Stimulated activated CD8-positive, alpha-beta memory T cell treated with anti-CD3 and anti-CD28 coated beads, Interleukin-7, amount 100 ng/mL, for 48 hours (primary cell): ENCODE measurements around the gene ENPP6.

Experiments
- DNase-seq, 2 donors: peaks; one replicate each; pipeline ENCODE4 v3.0.0-alpha.2; 2020; ENCODE audit warnings: low read depth in 1 of 2; ENCODE audit errors: extremely low read depth in 1 of 2

ENPP6 gene

DNA sequence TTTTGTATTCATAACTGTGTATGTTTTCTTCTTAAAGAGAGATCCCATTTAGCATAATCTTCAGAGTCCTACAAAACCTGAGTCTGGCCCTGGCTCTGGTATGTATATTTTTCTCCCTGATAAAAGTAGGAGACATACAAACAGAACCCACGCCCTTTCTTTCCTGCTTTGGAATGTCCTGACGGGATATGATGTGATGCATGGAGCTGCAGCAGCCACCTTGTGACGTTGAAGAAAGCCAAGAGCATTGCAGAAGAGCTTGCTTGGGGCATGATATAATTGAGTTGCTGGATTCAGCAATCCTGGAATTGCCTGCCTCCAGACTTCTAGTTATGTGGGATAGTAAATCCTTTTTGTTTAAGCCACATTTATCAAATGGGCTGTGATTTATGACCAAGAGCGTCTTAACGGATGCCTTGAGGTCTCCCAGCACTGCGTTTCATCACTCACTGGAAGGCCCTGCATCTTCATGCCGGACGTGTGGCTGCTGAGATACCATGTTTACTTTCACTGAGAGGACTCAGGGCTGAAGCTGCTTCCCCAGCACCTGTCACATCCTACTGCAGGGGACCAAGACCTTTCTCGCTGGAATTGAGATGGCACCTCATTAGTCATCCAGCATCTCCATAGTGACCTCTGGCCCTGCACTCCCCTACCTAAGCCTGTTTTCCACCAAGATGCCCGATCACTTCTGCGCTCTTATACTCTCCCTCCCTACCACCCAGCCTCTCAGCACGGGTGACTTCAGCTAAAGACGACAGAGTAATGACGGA lies 107.0 kb downstream of the ENPP6 start:
- DNase-seq = no peak

GRCh38 chr4:184108006-184108501 lies 109.6 kb downstream of the ENPP6 start:
- DNase-seq = no peak

- no peak for DNase-seq
Observed at GRCh38 chr4:184104419-184105101, 113.1 kb downstream of the ENPP6 start.

GRCh38 chr4:184103527-184104264 lies 114.0 kb downstream of the ENPP6 start:
- no peak for DNase-seq

GRCh38 chr4:184102927-184103326 lies 114.7 kb downstream of the ENPP6 start:
- no peak for DNase-seq

DNA sequence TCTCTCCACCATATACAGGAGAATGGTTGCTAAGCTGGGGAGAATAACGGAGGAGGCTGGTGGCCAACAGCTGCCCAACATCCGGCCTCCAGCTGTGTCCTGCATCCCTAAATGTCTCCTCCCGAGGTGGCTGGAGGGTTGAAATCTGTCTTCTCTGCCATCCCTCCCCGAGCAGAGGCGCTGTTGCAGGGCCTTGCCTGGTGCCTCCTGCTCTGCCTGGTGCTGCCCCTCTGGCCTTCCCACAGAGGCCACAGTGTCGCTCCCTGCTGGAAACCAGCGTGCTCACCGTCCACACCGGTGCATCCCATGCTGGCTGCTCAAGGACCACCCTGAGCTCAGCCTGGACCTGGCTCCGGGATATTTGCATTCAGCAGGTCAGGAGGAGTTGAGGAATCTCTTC lies 115.2 kb downstream of the ENPP6 start:
- no peak for DNase-seq

DNA sequence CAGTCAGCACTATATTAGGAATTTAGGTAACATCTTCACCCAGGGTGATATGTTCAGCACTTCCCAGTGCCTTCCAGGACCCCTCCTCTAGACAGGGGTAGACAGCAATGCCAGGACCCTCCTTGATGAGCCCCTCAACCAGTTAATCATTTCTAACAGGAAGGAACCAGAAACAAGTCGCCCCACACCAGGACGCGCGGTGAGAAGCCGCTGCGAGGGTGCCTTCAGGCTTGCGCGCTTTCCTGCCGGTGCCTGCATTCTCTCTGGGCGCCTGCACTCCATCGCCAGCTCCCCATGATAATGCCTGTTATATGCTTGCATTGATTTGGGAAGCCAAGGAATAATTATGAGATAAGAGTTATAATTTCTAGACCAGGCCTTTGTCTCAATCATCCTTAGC lies 116.0 kb downstream of the ENPP6 start:
- no peak for DNase-seq

- peak; percentile 14 to 22 for DNase-seq
Observed at GRCh38 chr4:184100297-184100885, 117.3 kb downstream of the ENPP6 start.

DNA sequence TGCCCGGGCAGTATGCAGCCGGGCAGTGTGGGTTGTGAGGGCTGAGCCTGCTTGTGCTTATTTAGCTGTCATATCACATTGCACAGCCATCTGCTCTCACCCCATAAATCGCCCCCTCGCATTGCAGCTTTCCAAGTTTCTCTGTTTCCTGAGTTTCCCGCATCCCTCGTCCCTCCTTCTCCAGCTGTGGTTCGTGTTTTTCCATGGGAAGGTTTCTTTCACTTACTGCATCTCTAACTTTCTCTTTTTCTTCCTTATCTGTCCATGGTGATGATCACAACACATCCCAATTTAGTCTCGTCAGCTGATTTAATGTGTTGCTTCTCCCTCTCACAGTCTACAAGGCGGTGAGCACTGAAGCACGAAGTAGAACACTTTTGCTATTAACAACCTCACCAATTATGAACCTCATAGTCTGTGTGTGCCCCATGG lies 118.1 kb downstream of the ENPP6 start:
- no peak for DNase-seq

GRCh38 chr4:184099000-184099399 lies 118.7 kb downstream of the ENPP6 start:
- DNase-seq = no peak

DNA sequence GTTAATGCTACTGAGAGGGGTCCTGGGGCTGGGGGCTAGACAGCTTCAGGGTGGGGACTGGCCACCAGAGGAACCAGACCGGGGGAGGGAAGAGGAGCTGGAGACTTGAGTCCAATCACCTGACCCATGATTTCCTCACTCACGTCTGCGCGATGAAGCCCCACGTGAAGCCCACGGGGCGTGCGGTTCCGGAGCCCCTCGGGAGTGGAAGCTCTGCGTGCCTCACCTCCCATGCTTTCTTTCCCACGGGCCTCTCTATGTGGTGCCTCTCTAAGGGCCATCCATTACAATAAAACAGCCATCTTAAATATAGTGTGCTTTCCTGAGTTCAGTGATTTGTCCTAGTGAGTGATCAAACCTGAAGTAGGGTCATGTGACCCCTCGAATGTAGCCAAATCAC lies 119.9 kb downstream of the ENPP6 start:
- DNase-seq = no peak

DNA sequence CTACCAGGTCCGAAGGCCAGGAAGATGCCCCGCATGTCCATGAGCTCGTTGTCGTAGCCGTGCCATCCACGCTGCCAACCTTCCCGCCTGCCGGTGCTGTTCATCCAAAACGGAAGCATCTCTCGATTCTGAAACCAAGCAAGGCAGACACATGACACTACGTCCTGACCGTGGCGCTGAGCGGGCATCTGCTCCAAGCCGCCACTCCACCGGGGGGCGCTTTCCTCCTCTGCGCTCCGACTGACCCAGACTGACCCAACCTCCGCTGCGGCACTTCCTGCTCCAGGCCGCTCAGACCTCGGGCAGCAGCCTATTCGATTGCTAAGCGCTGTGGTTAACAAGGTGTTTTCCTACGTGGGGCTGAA lies 120.5 kb downstream of the ENPP6 start:
- DNase-seq = peak in 1 of 2 donors; percentile 23

GRCh38 chr4:184096561-184097240 lies 121.0 kb downstream of the ENPP6 start:
- DNase-seq = no peak

DNA sequence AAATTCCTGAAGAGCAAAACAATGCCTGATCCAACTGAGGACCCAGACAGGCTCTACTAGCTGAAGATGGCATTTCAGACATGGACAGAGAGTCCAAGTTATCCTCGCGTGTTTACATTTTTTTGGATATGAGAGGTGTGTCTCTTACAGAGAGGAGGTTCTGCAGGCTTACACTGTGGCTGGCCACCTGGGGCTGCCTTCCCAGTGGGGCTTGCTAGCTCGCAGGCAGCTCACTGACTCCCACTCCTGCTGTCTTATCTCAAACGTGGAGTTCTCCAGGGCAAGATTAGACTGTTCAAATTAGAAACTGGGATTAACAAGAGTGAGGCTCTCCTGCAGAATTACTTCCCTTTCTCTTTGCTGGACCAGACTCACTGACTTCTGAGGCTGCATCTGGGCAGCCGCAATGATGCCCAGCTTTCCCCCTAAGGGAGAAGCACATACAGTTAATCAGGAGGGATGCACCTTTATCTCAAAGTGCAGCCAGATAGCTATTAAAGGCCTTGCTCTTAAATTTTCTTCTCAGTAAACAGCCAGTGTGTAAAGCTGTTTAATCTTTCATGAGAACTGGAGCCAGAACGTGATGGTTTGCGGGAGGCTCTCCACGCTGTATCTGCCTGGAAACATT lies 123.0 kb downstream of the ENPP6 start:
- no peak for DNase-seq

DNA sequence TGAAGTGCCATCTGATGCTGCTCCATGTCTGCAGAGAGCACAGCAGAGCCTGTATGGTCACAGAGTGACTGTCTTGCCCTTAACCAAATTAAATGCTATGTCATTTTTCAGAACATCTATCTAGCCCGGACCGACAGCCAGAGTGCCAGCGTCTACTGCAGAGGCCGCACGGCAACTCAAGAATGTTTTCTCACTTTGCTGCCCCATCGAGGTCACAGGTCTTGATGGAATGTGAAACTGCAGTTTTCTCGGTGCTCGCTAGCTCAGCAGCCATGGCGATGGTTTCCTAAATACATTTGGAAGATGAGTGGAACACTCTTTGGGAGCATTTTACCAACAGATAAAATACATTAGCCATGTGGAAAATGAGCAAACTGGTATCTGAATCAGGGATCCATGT lies 125.7 kb downstream of the ENPP6 start:
- DNase-seq = no peak

DNA sequence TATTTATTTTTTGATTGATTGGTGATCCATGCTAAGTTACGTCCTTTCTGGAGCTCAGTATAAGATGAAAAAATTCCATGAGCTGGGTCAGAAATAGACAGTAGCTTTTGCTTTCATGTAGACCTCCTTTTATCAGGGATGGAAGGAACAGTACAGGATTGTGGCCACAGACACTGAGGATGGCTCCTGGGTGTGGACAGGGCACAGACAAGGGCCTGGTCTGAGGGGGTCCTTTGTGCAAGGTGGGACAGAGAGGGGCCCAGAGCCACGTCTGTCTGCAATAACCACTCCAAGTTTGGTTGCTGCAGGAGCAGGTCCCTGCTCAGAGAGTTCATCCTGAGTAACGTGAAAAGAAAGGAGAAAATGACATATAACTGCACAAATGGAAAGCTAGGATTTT lies 127.1 kb downstream of the ENPP6 start:
- no peak for DNase-seq

DNA sequence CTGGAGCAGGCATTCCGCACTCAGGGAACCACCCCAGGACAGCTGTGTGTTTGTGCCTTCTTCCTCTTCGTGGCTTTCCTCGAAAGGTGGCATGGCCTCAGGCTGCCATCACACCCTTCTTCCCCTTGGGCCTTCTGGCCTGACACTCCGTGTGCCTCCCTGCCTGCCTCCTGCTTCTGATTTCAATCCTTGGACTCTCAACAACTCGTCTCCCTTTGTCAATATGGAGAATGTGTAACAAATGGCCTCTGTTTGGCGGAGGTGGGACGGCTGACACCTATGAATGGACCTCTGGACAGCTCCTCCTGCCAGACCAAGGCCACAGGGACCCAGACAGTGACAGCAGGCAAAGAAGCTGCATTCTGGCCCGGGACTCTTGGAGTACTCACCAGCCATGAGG lies 137.0 kb downstream of the ENPP6 start:
- no peak for DNase-seq

DNA sequence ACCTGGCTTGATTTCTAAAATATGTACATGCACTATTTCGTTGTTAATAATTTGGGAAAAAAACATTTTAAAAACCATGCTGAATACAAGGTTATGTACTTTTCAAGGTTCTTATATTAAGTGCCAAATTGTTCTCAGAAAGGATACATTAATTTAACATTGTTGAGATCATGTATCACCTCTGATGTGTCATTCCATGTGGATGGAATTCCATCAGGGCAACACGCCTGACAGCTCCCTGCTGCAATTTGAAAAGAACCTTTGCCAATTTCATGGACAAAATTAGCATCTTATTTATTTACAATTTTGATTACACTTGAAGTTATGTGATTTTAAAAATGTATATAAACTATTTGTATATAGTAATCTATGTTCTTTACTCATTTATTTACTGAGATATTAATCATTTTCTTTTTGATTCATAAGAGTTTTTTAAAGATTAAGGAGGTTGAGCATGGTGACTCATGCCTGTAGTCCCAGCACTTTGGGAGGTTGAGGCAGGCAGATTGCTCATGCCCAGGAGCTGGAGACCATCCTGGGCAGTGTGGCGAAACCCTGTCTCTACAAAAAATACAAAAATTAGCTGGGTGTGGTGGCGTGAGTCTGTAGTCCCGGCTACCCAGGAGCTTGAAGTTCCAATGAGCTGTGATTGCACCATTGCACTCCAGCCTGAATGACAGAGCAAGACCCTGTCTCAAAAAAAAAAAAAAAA lies 142.8 kb downstream of the ENPP6 start:
- no peak for DNase-seq

DNA sequence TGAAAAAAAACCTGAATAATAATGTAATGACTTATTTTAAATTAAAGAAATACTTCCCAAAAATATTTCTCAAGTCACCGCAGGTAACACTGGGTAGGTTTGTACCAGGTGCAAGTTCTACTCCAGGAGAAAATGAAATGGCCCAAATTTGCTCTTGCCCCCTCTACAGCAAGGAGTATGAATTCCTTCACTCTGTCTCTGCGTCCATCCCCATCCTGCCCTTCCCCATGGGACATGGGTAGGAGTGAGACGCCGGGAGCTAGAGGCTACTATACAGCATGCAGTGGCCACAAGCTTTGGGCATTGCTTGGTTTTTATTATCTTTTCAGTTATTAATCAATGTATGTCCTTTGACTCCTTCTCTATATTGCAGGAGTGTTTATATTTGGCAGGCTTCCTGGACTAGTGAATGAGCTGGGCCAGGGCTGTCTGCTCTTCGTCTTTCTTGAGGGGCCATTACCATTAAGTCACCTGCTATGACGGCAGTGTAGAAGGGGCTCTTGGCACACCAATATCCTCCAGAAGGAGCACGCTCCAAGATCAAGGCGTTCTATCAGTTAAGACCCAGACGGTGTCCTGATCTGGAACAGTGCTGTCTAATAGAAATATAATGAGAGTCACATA lies 149.6 kb downstream of the ENPP6 start:
- no peak for DNase-seq
